ENCODE results near the gene PLXNC1.

GRCh38 chr12:94112121-94112520 is 36.3 kb upstream of the PLXNC1 start:
- TF ChIP-seq, protein P1, sequence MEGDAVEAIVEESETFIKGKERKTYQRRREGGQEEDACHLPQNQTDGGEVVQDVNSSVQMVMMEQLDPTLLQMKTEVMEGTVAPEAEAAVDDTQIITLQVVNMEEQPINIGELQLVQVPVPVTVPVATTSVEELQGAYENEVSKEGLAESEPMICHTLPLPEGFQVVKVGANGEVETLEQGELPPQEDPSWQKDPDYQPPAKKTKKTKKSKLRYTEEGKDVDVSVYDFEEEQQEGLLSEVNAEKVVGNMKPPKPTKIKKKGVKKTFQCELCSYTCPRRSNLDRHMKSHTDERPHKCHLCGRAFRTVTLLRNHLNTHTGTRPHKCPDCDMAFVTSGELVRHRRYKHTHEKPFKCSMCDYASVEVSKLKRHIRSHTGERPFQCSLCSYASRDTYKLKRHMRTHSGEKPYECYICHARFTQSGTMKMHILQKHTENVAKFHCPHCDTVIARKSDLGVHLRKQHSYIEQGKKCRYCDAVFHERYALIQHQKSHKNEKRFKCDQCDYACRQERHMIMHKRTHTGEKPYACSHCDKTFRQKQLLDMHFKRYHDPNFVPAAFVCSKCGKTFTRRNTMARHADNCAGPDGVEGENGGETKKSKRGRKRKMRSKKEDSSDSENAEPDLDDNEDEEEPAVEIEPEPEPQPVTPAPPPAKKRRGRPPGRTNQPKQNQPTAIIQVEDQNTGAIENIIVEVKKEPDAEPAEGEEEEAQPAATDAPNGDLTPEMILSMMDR (conservative IDR thresholded peaks at IDR 0.05): no peak
- TF ChIP-seq ZFX (IDR thresholded peaks at IDR 0.05): no peak
